HepG2 (cell line): ENCODE measurements around the gene BCL7A. TPM values are rescaled to one million over a fixed set of nuclear protein-coding genes. Genes with fewer than 3 reads are reported as not detected.

Experiments used
- AHDC1 ChIP-seq: sonication (generic); formaldehyde crosslinking; IDR thresholded peaks from 2 replicates; pipeline ENCODE4 v1.5.1; 2020; ENCODE audit warnings: mild to moderate bottlenecking, missing genetic modification reagents, borderline replicate concordance
- AHR ChIP-seq: IDR thresholded peaks from 2 replicates; pipeline ENCODE4 v1.6.1; 2018; ENCODE audit warnings: missing genetic modification reagents, missing compliant biosample characterization
- MAFK ChIP-seq, 2 experiments: IDR thresholded peaks in 1 of 2; conservative IDR thresholded peaks in 1 of 2; 2 replicates each; pipeline ENCODE4 v1.6.1; 2011; ENCODE audit warnings: improper control_type of control experiment in 2 of 2, low read length in 2 of 2
- ZNF780A ChIP-seq: sonication (generic); formaldehyde crosslinking; IDR thresholded peaks from 2 replicates; pipeline ENCODE4 v1.8.0; 2022; ENCODE audit warnings: mild to moderate bottlenecking, missing genetic modification reagents, moderate library complexity
- polyA plus RNA-seq, 8 experiments: library from polyadenylated mRNA; depleted of rRNA in 3 of 8; stranded (reverse) in 7 of 8; unstranded in 1 of 8; fragments of >200 nt; fragmentation: Illumina TruSeq in 4 of 8; extraction: Trizol in 4 of 8; gene quantifications; 2 replicates each; pipeline versions ENCODE4 v1.2.1 to v1.2.3, GENCODE V29; 2011 to 2016; ENCODE audit warnings: low read depth in 4 of 8, missing spikeins in 1 of 8, mixed read lengths in 1 of 8; ENCODE audit not compliant: insufficient read depth in 1 of 8
- total RNA-seq, 5 experiments: library from RNA; depleted of rRNA; stranded (reverse); fragments of >200 nt; fragmentation: Illumina TruSeq; extraction: Trizol; gene quantifications; 2 replicates each; pipeline ENCODE4 v1.2.3, GENCODE V29; 2016; ENCODE audit warnings: low read depth in 1 of 5
- TF ChIP-seq, protein P1 (sequence below): sonication (generic); formaldehyde crosslinking; IDR thresholded peaks from 2 replicates; pipeline ENCODE4 v1.4.0; 2020; ENCODE audit warnings: missing genetic modification reagents

The BCL7A gene
- total and polyA plus RNA-seq, 2 of the 13 experiments (the other 11 are each of a cell fraction or from before 2014, with no cell fraction given) = 4.1 to 6.2 TPM

DNA sequence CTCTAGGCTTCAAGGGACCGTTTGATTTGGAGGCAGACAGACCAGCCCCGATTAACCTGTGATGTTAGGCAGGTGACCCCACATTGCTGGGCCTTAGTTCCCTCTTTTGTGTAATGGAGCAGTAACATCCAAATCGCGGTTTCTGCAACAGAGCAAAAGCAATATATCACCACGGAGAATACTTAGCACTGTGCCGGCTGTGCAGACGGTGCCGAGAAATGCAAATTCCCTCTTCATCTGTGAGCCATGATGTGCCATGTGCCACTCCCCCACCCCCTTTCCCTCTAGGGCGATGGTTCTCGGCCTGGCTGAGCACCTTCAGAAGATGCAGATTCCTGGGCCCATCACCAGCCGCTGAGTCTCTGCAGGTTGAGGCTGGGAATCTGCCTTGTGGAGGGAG, 10.9 kb downstream of the BCL7A start (continued):
- TF ChIP-seq, protein P1, sequence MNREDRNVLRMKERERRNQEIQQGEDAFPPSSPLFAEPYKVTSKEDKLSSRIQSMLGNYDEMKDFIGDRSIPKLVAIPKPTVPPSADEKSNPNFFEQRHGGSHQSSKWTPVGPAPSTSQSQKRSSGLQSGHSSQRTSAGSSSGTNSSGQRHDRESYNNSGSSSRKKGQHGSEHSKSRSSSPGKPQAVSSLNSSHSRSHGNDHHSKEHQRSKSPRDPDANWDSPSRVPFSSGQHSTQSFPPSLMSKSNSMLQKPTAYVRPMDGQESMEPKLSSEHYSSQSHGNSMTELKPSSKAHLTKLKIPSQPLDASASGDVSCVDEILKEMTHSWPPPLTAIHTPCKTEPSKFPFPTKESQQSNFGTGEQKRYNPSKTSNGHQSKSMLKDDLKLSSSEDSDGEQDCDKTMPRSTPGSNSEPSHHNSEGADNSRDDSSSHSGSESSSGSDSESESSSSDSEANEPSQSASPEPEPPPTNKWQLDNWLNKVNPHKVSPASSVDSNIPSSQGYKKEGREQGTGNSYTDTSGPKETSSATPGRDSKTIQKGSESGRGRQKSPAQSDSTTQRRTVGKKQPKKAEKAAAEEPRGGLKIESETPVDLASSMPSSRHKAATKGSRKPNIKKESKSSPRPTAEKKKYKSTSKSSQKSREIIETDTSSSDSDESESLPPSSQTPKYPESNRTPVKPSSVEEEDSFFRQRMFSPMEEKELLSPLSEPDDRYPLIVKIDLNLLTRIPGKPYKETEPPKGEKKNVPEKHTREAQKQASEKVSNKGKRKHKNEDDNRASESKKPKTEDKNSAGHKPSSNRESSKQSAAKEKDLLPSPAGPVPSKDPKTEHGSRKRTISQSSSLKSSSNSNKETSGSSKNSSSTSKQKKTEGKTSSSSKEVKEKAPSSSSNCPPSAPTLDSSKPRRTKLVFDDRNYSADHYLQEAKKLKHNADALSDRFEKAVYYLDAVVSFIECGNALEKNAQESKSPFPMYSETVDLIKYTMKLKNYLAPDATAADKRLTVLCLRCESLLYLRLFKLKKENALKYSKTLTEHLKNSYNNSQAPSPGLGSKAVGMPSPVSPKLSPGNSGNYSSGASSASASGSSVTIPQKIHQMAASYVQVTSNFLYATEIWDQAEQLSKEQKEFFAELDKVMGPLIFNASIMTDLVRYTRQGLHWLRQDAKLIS (CRISPR knock-in tag) = no peak
- no peak for TF ChIP-seq AHR (CRISPR knock-in tag)
- TF ChIP-seq MAFK (conservative IDR thresholded peaks at IDR 0.05 in 1 of 2, IDR thresholded peaks at IDR 0.05 in 1 of 2; ENCODE audit: low read length in 2 of 2) = no peak
- TF ChIP-seq AHDC1 (CRISPR knock-in tag) = no peak
- no peak for TF ChIP-seq ZNF780A (CRISPR knock-in tag)
- TF ChIP-seq, all 625 proteins: peak for 0
